HG02571 (cell line): ENCODE results near the gene ZNF391.
"Not testable (repeated sequence)": the region's sequence is repeated elsewhere in the genome, so short reads cannot be mapped to it uniquely, and the experiment has no call there.

Source experiments
- ATAC-seq: cut with Tn5 transposase; IDR thresholded peaks from one replicate; pipeline ENCODE4 v1.9.1; 2021; ENCODE audit warnings: mild to moderate bottlenecking, moderate library complexity; ENCODE audit not compliant: unreplicated experiment

Gene ZNF391

DNA sequence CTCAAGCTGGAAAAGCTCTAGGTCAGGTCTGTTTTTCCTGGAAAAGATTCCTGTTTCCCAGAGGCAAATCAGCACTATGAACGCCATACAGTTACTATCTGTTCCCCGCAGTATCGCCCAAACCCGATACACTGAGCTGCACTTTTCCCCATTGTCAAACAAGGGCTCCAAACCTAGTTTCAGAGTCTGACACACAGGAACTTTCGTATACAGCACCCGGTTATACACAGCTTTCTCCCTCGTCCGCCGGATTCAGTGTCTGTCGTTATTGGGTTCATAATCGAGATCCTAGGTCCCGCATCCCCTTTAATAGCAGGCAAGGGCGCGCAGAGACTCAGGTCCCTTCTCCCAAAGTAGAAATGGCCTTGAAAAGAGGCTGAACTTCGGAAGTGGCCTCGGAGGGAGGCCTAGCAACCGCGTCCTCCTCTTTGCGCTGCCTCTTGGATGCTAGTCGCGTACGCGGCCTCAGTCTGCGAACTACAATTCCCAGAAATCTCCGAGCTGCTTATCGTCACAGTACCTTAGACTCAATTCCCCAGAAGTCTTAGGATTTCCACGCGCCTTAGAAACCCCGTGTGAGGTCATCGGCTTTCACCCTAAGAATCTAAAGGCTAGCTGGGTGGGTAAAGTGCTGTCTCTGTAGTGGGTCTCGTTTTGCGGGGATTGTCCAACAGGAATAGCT lies 34.2 kb downstream of the ZNF391 start:
- no peak for ATAC-seq

DNA sequence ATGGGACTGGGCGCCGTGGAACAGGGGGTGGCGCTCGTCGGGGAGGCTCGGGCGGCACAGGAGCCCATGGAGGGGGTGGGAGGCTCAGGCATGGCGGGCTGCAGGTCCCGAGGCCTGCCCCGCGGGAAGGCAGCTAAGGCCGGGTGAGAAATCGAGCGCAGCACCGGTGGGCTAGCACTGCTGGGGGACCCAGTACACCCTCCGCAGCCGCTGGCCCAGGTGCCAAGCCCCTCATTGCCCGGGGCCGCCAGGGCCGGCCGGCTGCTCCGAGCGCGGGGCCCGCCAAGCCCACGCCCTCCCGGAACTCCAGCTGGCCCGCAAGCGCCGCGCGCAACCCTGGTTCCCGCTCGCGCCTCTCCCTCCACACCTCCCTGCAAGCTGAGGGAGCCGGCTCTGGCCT lies 36.3 kb downstream of the ZNF391 start:
- ATAC-seq = not testable (repeated sequence)

DNA sequence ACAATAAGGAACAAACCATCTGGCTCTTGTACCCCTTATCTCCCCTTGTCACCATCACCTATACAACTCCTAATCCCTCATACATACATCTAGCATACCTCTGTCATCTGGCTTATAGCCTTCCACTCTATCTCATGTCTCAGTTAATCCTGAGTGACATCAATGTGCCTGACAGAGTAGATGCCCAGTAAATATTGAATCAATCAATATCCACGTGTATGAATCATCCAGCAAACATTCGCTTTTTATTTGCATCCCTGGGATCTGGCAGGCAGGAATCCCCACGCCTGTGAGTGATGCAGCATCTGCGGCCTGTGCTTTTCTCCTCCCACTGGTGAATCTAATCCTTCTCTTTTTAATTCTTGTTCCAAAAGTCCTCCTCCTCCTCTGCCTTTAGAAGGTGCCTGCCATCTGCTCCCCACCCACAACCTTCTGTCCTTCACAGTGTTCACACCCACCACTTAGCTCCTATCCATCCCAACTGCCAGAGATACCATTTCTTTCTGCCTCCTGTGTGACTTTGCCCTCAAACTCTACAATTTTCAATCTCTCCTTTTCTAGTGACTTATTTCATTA lies 37.6 kb downstream of the ZNF391 start:
- ATAC-seq = no peak

DNA sequence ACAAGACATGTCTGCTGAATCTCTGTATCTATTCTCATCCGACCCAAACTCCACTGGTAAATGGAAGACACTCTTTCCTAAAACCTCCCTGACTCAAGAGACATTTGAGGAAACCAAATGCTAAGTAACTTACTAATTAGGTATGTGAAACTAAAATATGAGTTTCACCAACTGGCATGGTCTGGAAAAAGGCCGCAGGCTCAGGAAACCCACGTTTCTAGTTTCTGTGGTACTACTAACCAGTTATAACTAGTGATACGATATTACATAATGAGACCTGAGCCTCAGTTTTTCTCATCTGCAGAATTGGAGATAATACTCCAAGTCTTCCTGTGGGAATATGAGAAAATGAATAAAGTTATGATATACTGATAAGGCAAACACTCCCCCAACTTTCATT lies 39.9 kb downstream of the ZNF391 start:
- ATAC-seq = no peak

DNA sequence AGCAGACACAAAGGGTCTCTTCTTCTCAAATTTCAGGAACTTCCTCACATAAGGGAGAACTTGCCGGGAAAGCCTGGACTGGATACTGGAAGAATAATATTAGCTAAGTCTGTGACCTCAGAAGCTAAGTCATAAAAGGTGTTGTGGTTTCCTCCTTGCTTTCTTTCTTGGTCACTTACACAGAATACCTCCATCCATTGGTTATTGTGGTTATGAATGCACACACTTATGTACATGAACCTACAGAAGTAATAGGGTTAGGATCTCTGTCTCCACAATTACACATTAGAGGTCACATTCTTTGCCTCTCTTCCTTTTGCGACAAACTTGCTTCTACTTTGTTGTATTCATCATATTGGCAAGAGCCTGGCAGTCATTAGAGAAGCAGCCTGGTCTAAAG lies 40.4 kb downstream of the ZNF391 start:
- no peak for ATAC-seq

DNA sequence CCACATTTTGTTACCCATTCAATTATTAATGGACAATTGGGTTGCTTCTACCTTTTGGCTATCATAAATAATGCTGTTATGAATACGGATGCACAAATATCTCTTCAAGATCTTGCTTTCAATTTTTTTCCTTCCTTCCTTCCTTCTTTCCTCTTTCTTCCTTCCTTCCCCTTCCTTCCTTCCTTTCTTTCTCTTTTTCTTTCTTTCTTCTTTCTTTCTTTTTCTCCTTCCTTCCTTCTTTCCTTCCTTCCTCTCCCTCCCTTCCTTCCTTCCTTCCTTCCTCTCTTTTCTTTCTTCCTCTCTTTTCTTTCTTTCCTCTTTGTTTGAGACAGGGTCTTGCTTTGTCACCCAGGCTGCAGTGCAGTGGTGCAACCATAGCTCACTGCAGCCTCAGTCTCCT lies 45.2 kb downstream of the ZNF391 start:
- ATAC-seq = no peak

DNA sequence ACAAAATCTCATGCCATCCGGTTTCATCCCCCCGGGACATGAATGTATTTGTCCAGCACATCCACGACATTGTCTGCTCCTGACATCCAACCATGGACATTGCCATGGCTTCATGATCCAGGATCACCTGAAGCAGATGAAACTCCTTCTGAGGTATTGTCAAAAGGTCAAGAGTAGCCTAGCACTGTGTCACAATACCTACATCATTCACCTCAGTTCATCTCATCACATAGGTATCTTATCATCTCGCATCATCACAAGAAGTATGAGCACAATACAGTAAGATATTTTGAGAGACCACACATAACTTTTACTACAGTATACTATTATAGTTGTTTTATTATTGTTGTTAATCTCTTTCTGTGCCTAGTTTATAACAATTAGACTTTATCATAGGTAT lies 50.8 kb downstream of the ZNF391 start:
- ATAC-seq = no peak

DNA sequence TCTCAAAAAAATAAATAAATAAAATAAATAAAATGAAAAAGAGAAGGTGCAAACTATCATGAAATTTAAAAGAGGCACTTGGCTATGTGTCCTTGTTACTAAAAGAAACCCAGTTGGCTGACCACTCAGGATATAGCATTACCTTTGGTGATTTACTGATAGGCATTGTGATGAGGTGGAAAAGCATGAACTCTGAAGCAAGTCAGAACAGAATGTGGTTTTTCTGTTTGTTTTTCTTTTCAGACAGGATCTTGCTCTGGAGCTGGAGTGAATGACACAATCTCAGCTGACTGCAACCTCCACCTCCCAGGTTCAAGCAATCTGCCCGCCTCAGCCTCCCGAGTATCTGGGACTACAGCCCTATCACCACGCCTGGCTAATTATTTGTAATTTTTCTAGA lies 52.4 kb downstream of the ZNF391 start:
- no peak for ATAC-seq

DNA sequence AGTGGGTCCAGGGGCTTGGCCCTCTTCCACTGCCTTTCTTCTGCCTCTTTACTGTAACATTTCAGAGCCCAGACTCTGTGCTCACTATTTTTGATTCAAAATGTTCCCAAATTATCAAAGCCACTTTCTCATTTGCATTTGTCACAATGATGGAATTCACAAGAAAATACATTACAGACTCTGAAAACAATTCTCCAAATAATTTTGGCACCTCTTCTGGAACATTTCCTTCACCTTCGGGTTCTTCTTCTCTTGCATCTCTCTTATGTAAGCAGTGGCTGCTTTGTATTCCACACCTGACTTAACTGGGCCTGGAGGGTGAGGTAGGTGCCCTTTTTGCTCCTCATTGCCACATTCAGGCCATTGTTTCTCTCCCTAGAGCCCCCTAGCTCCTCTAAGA lies 54.4 kb downstream of the ZNF391 start:
- ATAC-seq = no peak

DNA sequence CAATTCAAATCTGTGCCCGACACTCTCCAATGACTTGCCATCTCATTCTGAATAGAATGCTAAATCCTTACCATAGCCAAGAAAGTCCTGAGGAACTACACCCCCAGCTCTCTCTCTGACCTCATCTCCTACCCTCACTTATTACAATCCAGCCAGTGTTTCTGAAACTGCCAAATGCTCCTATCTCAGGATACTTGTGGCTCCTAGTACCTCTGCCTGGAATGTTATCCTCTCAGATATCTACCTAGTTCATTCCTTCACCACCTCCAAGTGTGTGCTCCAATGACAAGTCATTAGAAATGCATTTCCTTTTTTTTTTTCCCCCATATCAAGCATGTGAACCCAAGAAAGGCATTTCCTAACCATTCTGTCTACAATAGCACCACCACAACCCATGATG lies 59.9 kb downstream of the ZNF391 start:
- no peak for ATAC-seq

DNA sequence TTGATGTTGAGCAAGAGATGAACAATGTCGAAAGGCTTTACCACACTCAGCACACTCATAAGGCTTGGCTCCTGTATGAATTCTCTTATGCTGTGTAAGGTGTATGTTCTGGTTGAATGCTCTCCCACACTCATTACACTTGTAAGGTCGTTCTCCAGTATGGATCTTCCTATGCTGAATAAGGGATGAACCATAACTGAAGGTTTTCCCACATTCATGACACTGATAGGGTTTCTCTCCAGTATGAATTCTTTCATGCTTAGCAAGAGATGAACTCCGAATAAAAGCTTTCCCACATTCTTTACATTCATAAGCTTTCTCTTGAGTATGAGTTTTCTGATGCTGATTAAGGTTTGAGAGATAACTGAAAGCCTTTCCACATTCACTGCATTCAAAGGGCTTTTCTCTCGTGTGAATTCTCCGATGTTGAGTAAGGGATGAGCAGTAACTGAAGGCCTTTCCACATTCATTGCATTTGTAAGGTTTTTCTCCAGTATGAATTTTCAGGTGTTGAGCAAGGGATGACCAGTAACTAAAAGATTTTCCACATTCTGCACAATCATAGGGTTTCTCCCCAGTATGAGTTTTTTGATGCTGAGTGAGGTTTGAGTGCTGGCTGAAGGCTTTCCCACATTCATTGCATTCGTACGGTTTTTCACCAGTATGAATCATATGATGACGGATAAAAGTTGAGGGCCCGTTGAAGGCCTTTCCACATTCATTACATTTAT lies 63.3 kb downstream of the ZNF391 start:
- no peak for ATAC-seq

DNA sequence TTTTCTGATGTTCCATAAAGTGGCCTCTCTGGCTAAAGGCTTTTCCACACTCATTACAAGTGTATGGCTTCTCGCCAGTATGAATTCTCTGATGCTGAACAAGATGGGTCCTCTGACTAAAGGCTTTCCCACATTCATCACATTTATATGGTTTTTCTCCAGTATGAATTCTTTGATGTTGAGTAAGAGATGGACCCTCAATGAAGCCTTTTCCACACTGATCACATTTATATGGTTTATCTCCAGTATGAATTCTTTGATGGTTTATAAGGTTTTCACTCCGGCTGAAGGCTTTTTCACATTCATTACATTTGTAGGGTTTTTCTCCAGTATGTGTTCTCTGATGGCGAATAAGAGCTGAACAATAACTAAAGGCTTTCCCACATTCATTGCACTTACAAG lies 63.9 kb downstream of the ZNF391 start:
- ATAC-seq = no peak
